Measurements from ENCODE around the gene MCHR1. TPM values are rescaled to one million over a fixed set of nuclear protein-coding genes. Genes with fewer than 3 reads are reported as not detected.

The MCHR1 gene
- total and polyA plus RNA-seq, 2 of the 13 experiments (the other 11 are each of a cell fraction or from before 2014, with no cell fraction given), result 0.40 to 0.83 TPM

DNA sequence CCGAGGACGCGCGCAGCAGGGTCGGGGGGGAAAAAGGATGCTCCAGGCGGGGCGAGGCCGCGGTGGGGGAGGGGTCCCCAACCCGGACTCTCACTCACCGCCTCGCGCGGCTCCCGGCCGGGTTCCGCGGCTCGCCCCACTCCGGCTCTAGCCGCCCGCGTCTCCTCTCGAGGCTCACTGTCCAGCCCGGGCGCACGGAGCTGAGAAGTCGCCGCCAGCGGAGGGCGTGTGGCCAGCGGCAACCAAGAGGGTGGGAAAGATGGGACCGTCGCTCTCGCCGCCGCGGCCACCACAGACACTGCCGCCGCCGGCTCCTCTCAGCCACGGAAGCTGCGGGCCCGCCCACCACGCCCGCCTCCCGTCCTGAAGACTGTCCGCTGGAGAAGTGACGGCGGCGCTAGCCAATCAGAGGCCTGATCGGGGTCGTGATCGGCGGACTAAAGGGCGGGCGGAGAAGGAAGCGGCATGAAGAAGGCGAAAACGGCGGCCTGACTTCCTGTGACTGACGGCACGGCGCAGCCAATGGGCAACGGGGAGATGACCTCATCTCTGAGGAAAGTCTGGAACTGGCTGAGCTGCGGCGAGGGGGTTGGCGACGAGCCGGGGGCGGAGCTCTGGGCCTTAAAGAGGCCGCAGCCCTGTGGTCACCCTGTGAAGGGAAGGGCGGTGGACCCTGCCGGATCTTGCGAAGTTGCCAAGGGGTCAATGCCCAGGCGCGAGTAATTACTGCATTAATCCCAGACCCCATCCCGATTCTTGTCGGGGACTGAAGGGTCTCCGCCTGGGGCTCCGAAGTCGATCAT lies 42.7 kb upstream of the MCHR1 start, which contains the start of gene MRTFA (continued):
- TF ChIP-seq, protein P1, sequence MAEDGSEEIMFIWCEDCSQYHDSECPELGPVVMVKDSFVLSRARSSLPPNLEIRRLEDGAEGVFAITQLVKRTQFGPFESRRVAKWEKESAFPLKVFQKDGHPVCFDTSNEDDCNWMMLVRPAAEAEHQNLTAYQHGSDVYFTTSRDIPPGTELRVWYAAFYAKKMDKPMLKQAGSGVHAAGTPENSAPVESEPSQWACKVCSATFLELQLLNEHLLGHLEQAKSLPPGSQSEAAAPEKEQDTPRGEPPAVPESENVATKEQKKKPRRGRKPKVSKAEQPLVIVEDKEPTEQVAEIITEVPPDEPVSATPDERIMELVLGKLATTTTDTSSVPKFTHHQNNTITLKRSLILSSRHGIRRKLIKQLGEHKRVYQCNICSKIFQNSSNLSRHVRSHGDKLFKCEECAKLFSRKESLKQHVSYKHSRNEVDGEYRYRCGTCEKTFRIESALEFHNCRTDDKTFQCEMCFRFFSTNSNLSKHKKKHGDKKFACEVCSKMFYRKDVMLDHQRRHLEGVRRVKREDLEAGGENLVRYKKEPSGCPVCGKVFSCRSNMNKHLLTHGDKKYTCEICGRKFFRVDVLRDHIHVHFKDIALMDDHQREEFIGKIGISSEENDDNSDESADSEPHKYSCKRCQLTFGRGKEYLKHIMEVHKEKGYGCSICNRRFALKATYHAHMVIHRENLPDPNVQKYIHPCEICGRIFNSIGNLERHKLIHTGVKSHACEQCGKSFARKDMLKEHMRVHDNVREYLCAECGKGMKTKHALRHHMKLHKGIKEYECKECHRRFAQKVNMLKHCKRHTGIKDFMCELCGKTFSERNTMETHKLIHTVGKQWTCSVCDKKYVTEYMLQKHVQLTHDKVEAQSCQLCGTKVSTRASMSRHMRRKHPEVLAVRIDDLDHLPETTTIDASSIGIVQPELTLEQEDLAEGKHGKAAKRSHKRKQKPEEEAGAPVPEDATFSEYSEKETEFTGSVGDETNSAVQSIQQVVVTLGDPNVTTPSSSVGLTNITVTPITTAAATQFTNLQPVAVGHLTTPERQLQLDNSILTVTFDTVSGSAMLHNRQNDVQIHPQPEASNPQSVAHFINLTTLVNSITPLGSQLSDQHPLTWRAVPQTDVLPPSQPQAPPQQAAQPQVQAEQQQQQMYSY (CRISPR knock-in tag; IDR thresholded peaks at IDR 0.05), result peak; percentile 42; the same call in 1 of the 2 replicates
- TF ChIP-seq PLRG1 (conservative IDR thresholded peaks at IDR 0.05) (no peak), ZFP41 (CRISPR knock-in tag; IDR thresholded peaks at IDR 0.05; ENCODE audit: borderline replicate concordance) (no peak)

DNA sequence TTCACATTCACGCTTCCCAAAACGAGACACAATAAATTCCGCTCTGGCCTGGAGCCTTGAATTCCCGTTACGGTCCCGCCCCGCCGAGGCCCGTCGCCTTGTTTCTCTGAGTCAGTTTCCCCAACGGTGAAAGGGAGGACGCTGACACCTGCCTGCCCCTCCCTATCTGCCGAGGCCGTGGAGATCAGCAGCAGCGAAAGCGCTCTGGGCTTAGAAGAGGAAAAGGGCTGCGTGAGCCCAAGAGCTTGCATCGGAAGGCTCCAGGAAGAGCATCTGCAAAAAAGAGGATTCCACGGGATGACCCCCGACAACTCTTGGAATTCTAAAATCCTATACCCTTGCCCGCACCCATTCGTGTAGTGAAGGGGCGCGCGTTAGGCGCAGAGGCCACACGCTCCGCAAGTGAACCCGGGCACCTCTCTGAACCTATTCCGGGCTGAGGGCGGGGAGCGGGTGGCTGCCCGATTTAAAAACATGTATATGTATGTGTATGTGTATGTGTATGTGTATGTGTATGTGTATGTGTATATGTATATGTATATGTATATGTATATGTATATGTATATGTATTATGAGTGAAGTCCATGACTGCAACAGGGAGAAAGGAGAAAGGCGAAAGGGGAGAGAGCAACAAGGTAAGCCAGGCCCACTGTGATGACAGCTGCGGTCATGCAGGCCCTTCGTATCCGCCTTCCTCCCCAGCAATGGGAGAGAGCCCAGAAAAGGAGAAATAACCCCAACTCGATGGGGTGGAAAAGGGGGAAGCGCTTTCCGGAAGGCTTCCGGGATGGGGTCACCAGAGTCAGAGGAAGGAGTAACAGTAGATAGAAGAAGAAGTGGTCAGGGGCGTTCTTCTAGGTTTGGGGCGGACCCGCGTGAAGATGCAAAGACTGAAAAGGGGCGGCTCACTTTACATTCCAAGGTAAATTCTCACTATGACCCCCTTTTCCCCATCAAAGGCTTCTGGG lies 41.8 kb upstream of the MCHR1 start:
- H3K4me2 ChIP-seq (ENCODE audit: low read depth, low read length), result peak overlapping the region; percentile 93
- no peak for FAIRE-seq
- intact Hi-C loops (cut with micrococcal nuclease; ENCODE audit: unreplicated experiment) (loop anchor here (10.0 kb wide), 1 partner anchor 53 kb away; no protein-coding TSS in a partner anchor), in situ Hi-C loops (cut with HindIII; ENCODE audit: extremely low pct_ligation_motif_present, low pct_unique_long_range_greater_than_20kb) (no loop called here)
- BruUV-seq (replicated peaks), result TSS peak; percentile 97
- peak overlapping the region; percentile 98 for H3K9ac ChIP-seq (ENCODE audit: insufficient read depth, low read depth, low read length)
- DNase-seq (ENCODE audit: low spot score), result no peak
- H3K9me3 ChIP-seq (ENCODE audit: low read length), result no peaks in the 10 kb centered on the region
- H4K20me1 ChIP-seq (ENCODE audit: insufficient read depth, low read length), result peaks cover 11% of the 10 kb centered on the region; the same call in 1 of the 2 replicates
- no peak overlapping the region for H2AFZ ChIP-seq (ENCODE audit: low read length)
- POLR2A ChIA-PET, result interaction anchor here (0.9 to 2.5 kb wide), 16 partner anchors 8 to 744 kb away, joined by 3 to 28 read pairs (median 4); partner anchors contain the start of genes RBX1 and TEF
- ATAC-seq, result peak; percentile 9; the same call in 2 of the 3 replicates
- peaks cover 37% of the 10 kb centered on the region for H3K4me1 ChIP-seq (ENCODE audit: insufficient read depth, low read length)
- WGBS (ENCODE audit: low lambda C conversion rate), result 28% methylated on average over 38 of the region's 46 CpGs
- no peaks in the 10 kb centered on the region; a peak in 1 of 5 replicates for H3K27me3 ChIP-seq (ENCODE audit: control insufficient read depth in 1 of 2, insufficient read depth in 2 of 2, low read length in 2 of 2)
- no peaks in the 10 kb centered on the region for H3K36me3 ChIP-seq (replicated peaks in 1 of 2; ENCODE audit: control insufficient read depth in 1 of 2, insufficient read depth in 2 of 2, low read length in 2 of 2)
- H3K27ac ChIP-seq (ENCODE audit: extremely low read length, insufficient read depth, low read length), result peak overlapping the region; percentile 82
- CTCF ChIA-PET (ENCODE audit: low intra/inter-chr PET ratio, low total read pairs), result no interaction called here
- H3K4me3 ChIP-seq (replicated peaks in 1 of 3; ENCODE audit: insufficient read depth in 1 of 3, low read depth in 2 of 3, low read length in 3 of 3), result peak overlapping the region; percentile 98 to 100 (median 99)
- peaks cover 38% of the 10 kb centered on the region for H3K79me2 ChIP-seq (ENCODE audit: insufficient read depth, low read length)
- TF ChIP-seq HOXA3 (CRISPR knock-in tag; IDR thresholded peaks at IDR 0.05), result no peak
- TF ChIP-seq, protein P2, sequence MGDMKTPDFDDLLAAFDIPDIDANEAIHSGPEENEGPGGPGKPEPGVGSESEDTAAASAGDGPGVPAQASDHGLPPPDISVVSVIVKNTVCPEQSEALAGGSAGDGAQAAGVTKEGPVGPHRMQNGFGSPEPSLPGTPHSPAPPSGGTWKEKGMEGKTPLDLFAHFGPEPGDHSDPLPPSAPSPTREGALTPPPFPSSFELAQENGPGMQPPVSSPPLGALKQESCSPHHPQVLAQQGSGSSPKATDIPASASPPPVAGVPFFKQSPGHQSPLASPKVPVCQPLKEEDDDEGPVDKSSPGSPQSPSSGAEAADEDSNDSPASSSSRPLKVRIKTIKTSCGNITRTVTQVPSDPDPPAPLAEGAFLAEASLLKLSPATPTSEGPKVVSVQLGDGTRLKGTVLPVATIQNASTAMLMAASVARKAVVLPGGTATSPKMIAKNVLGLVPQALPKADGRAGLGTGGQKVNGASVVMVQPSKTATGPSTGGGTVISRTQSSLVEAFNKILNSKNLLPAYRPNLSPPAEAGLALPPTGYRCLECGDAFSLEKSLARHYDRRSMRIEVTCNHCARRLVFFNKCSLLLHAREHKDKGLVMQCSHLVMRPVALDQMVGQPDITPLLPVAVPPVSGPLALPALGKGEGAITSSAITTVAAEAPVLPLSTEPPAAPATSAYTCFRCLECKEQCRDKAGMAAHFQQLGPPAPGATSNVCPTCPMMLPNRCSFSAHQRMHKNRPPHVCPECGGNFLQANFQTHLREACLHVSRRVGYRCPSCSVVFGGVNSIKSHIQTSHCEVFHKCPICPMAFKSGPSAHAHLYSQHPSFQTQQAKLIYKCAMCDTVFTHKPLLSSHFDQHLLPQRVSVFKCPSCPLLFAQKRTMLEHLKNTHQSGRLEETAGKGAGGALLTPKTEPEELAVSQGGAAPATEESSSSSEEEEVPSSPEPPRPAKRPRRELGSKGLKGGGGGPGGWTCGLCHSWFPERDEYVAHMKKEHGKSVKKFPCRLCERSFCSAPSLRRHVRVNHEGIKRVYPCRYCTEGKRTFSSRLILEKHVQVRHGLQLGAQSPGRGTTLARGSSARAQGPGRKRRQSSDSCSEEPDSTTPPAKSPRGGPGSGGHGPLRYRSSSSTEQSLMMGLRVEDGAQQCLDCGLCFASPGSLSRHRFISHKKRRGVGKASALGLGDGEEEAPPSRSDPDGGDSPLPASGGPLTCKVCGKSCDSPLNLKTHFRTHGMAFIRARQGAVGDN (CRISPR knock-in tag; IDR thresholded peaks at IDR 0.05), result peak; percentile 2; the same call in 1 of the 2 replicates
- TF ChIP-seq ZNF160 (CRISPR knock-in tag; IDR thresholded peaks at IDR 0.05), result no peak
- TF ChIP-seq, protein P3, sequence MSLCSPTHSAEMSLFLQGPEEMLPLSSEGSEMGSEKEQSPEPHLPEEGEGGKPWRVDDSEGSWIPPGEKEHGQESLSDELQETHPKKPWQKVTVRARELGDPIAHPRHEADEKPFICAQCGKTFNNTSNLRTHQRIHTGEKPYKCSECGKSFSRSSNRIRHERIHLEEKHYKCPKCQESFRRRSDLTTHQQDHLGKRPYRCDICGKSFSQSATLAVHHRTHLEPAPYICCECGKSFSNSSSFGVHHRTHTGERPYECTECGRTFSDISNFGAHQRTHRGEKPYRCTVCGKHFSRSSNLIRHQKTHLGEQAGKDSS (CRISPR knock-in tag; IDR thresholded peaks at IDR 0.05; ENCODE audit: borderline replicate concordance, low read depth), result 0 out of 2 replicates have a peak, but pooled peaks have one; percentile 22
- 0 out of 2 replicates have a peak, but pooled peaks have one; percentile 40 for TF ChIP-seq RNF2 (conservative IDR thresholded peaks at IDR 0.05; ENCODE audit: low read depth)

Data from HepG2 (cell line).